HEK293 (cell line): ENCODE measurements around the gene CORO7.
A peak's percentile ranks its signal among the peaks of the same experiment; 100 is the strongest.

Experiments used
- CTCF ChIA-PET: fragments of 350-600 bp; formaldehyde crosslinking; extraction: SDS; loops from one replicate; lab custom pipeline; 2021; ENCODE audit warnings: antibody characterized with exemption; lab: Yijun Ruan, JAX
- POLR2A ChIA-PET: fragments of 300-600 bp; formaldehyde crosslinking; extraction: SDS; loops from one replicate; lab custom pipeline; 2020; ENCODE audit warnings: antibody characterized with exemption, inconsistent platforms; lab: Yijun Ruan, JAX
- H3K27ac ChIP-seq: fragments of 200-500 bp; sonication (Bioruptor generic); 2 replicates; pipeline ENCODE4 v1.5.1; 2014; ENCODE audit warnings: low read depth, low read length, control low read depth, inconsistent platforms; ENCODE audit errors: extremely low read depth
- H3K36me3 ChIP-seq, 2 experiments: fragments of 200-500 bp in 1 of 2; sonication (Bioruptor generic) in 1 of 2; 1 replicate in 1 of 2; 2 replicates in 1 of 2; pipeline ENCODE4 v1.5.1; 2014 to 2017; ENCODE audit warnings: inconsistent platforms in 2 of 2, low read length in 2 of 2; ENCODE audit not compliant: control insufficient read depth in 2 of 2, insufficient read depth in 1 of 2
- H3K4me1 ChIP-seq: fragments of 200-500 bp; sonication (Bioruptor generic); 2 replicates; pipeline ENCODE4 v1.5.1; 2014; ENCODE audit warnings: mild to moderate bottlenecking, low read length, inconsistent platforms; ENCODE audit not compliant: control insufficient read depth, insufficient read depth
- H3K4me3 ChIP-seq: 2 replicates; pipeline ENCODE4 v1.5.1; 2011; ENCODE audit warnings: low read depth, mild to moderate bottlenecking, control low read depth, low read length, moderate library complexity
- H3K9me3 ChIP-seq: fragments of 200-500 bp; sonication (Bioruptor generic); 2 replicates; pipeline ENCODE4 v1.5.1; 2014; ENCODE audit warnings: low read depth, low read length, inconsistent platforms; ENCODE audit not compliant: control insufficient read depth, insufficient read depth
- HOXC10 ChIP-seq: sonication (generic); formaldehyde crosslinking; IDR thresholded peaks from 2 replicates; pipeline ENCODE4 v1.8.1; 2023; ENCODE audit warnings: mild to moderate bottlenecking, missing genetic modification reagents
- MEIS1 ChIP-seq: sonication (generic); formaldehyde crosslinking; IDR thresholded peaks from 2 replicates; pipeline ENCODE4 v1.8.1; 2022; ENCODE audit warnings: missing genetic modification reagents, mild to moderate bottlenecking, borderline replicate concordance
- MZF1 ChIP-seq: fragments of 450-650 bp; formaldehyde crosslinking; IDR thresholded peaks from 2 replicates; pipeline ENCODE4 v1.5.1; 2017; ENCODE audit warnings: missing biosample characterization, missing genetic modification characterization, borderline replicate concordance
- ZBTB1 ChIP-seq: fragments of 450-650 bp; formaldehyde crosslinking; IDR thresholded peaks from 2 replicates; pipeline ENCODE4 v1.5.1; 2016; ENCODE audit warnings: missing biosample characterization, missing genetic modification characterization
- ZIC2 ChIP-seq: fragments of 450-650 bp; formaldehyde crosslinking; IDR thresholded peaks from 2 replicates; pipeline ENCODE4 v1.5.1; 2016; ENCODE audit warnings: missing biosample characterization, missing genetic modification characterization
- ZNF140 ChIP-seq: fragments of 450-650 bp; formaldehyde crosslinking; IDR thresholded peaks from 2 replicates; pipeline ENCODE4 v1.5.1; 2016; ENCODE audit warnings: missing biosample characterization, missing genetic modification characterization
- ZNF24 ChIP-seq: fragments of 450-650 bp; formaldehyde crosslinking; IDR thresholded peaks from 2 replicates; pipeline ENCODE4 v1.5.1; 2016; ENCODE audit warnings: missing biosample characterization, missing genetic modification characterization
- ZNF248 ChIP-seq: fragments of 450-650 bp; formaldehyde crosslinking; IDR thresholded peaks from 2 replicates; pipeline ENCODE4 v1.5.1; 2017; ENCODE audit warnings: missing biosample characterization, missing genetic modification characterization
- ZNF521 ChIP-seq: fragments of 450-650 bp; formaldehyde crosslinking; IDR thresholded peaks from 2 replicates; pipeline ENCODE4 v1.5.1; 2017; ENCODE audit warnings: missing biosample characterization, mild to moderate bottlenecking, missing genetic modification characterization
- ZNF664 ChIP-seq: fragments of 450-650 bp; formaldehyde crosslinking; IDR thresholded peaks from 2 replicates; pipeline ENCODE4 v1.5.1; 2016; ENCODE audit warnings: missing biosample characterization, missing genetic modification characterization
- ZSCAN30 ChIP-seq: fragments of 450-650 bp; IDR thresholded peaks from 2 replicates; pipeline ENCODE4 v1.5.1; 2018; ENCODE audit warnings: missing biosample characterization, mild to moderate bottlenecking, missing genetic modification characterization, moderate library complexity
- TF ChIP-seq, protein P1 (sequence below): fragments of 450-650 bp; formaldehyde crosslinking; IDR thresholded peaks from 2 replicates; pipeline ENCODE4 v1.5.1; 2016; ENCODE audit warnings: missing biosample characterization, missing genetic modification characterization, borderline replicate concordance
- TF ChIP-seq, protein P2 (sequence below): fragments of 450-650 bp; formaldehyde crosslinking; IDR thresholded peaks from 2 replicates; pipeline ENCODE4 v1.5.1; 2016; ENCODE audit warnings: missing biosample characterization, missing genetic modification characterization
- TF ChIP-seq, protein P3 (sequence below): fragments of 450-650 bp; IDR thresholded peaks from 2 replicates; pipeline ENCODE4 v1.5.1; 2018; ENCODE audit warnings: missing biosample characterization, missing genetic modification characterization
- TF ChIP-seq, protein P4 (sequence below): fragments of 450-650 bp; formaldehyde crosslinking; IDR thresholded peaks from 2 replicates; pipeline ENCODE4 v1.5.1; 2016; ENCODE audit warnings: missing biosample characterization, missing genetic modification characterization

Gene CORO7

DNA sequence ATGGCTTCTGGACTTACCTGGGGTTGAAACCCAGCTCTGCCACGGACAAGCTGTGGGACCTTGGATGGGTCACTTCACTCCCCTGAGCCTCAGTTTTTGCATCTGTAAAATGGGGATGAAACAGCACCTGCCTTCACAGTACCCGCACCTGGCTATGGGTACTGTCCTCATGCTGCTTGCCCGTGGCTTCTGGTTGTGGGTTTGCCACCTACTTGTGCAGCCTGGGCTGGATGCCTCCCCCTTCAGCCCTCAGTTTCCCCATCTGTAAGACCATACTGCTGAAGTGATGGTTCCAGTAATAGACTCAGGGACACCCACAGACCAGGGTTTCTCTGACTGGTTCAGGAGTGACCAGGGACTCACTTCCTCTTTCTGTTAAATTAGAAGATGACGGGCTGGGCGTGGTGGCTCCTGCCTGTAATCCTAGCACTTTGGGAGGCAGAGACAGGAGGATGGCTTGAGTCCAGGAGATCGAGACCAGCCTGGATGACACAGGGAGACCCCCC lies 91.1 kb downstream of the CORO7 start:
- no peak overlapping the region for H3K4me3 ChIP-seq
- TF ChIP-seq ZBTB1 (no peak), ZNF24 (tag by site-specific recombination) (no peak), HOXC10 (CRISPR knock-in tag) (no peak)
- TF ChIP-seq, protein P1, sequence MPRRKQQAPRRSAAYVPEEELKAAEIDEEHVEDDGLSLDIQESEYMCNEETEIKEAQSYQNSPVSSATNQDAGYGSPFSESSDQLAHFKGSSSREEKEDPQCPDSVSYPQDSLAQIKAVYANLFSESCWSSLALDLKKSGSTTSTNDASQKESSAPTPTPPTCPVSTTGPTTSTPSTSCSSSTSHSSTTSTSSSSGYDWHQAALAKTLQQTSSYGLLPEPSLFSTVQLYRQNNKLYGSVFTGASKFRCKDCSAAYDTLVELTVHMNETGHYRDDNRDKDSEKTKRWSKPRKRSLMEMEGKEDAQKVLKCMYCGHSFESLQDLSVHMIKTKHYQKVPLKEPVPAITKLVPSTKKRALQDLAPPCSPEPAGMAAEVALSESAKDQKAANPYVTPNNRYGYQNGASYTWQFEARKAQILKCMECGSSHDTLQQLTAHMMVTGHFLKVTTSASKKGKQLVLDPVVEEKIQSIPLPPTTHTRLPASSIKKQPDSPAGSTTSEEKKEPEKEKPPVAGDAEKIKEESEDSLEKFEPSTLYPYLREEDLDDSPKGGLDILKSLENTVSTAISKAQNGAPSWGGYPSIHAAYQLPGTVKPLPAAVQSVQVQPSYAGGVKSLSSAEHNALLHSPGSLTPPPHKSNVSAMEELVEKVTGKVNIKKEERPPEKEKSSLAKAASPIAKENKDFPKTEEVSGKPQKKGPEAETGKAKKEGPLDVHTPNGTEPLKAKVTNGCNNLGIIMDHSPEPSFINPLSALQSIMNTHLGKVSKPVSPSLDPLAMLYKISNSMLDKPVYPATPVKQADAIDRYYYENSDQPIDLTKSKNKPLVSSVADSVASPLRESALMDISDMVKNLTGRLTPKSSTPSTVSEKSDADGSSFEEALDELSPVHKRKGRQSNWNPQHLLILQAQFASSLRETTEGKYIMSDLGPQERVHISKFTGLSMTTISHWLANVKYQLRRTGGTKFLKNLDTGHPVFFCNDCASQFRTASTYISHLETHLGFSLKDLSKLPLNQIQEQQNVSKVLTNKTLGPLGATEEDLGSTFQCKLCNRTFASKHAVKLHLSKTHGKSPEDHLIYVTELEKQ (tag by site-specific recombination), result no peak
- ChIA-PET POLR2A (no interaction called here), CTCF (interaction anchor here (0.7 to 1.1 kb wide), 3 partner anchors 16 to 250 kb away, joined by 3 read pairs; no protein-coding TSS in a partner anchor)
- no peaks in the 10 kb centered on the region for H3K36me3 ChIP-seq
- no peak overlapping the region for H3K27ac ChIP-seq
- H3K9me3 ChIP-seq, result no peaks in the 10 kb centered on the region
- no peaks in the 10 kb centered on the region for H3K4me1 ChIP-seq

DNA sequence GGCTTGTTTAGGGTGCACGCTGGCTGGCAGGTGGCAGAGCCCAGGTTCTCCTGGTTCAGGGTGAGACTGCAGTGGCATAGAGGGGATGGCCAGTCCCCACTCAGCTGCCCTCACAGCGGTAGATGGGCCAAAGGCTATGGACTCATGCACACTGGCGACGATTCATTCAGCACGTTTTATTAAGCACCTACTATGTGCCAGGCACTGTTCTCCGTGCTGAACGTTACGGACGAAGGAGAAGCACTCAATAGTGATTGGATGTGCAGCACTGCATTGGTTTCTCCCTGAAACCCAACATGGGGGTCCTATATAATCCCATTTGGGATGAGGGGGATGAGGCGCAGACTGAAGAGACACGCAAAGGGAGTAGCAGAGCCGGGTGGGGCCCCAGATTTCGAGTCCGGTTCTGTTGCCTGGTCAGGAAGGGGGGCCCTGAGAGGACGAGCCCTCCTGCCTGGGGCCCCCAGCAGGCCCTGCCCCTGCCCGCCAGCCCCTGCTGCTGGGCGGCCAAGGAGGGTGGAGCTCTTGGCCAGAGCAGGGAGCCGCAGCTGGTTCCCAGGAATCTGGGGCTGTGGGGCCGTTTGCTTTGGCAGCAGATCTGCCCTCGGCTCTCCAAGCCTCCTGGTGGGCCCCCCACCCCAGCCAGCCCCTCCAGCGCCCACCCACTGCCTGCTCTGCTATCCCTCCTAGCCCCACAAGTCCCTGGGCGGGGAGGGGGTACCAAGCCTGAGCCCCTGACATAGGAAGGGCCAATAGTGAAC lies 91.7 kb downstream of the CORO7 start:
- Histone ChIP-seq H3K9me3 (no peaks in the 10 kb centered on the region), H3K4me1 (no peaks in the 10 kb centered on the region), H3K36me3 (no peaks in the 10 kb centered on the region), H3K27ac (no peak overlapping the region), H3K4me3 (no peak overlapping the region)
- ChIA-PET POLR2A (interaction anchor here (0.6 kb wide), 1 partner anchor 473 kb away, joined by 3 read pairs; no protein-coding TSS in a partner anchor), CTCF (interaction anchor here (0.9 kb wide), 1 partner anchor 70 kb away, joined by 3 read pairs; no protein-coding TSS in a partner anchor)
- TF ChIP-seq ZSCAN30 (tag by site-specific recombination) (no peak), MZF1 (tag by site-specific recombination) (no peak), ZNF248 (no peak), ZNF521 (tag by site-specific recombination) (no peak), ZIC2 (tag by site-specific recombination) (0 out of 2 replicates have a peak, but pooled peaks have one; percentile 16), ZNF664 (tag by site-specific recombination) (peak; percentile 91), ZNF140 (tag by site-specific recombination) (no peak), MEIS1 (CRISPR knock-in tag) (no peak)
- TF ChIP-seq, protein P2, sequence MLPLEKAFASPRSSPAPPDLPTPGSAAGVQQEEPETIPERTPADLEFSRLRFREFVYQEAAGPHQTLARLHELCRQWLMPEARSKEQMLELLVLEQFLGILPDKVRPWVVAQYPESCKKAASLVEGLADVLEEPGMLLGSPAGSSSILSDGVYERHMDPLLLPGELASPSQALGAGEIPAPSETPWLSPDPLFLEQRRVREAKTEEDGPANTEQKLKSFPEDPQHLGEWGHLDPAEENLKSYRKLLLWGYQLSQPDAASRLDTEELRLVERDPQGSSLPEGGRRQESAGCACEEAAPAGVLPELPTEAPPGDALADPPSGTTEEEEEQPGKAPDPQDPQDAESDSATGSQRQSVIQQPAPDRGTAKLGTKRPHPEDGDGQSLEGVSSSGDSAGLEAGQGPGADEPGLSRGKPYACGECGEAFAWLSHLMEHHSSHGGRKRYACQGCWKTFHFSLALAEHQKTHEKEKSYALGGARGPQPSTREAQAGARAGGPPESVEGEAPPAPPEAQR (tag by site-specific recombination), result no peak
- TF ChIP-seq, protein P3, sequence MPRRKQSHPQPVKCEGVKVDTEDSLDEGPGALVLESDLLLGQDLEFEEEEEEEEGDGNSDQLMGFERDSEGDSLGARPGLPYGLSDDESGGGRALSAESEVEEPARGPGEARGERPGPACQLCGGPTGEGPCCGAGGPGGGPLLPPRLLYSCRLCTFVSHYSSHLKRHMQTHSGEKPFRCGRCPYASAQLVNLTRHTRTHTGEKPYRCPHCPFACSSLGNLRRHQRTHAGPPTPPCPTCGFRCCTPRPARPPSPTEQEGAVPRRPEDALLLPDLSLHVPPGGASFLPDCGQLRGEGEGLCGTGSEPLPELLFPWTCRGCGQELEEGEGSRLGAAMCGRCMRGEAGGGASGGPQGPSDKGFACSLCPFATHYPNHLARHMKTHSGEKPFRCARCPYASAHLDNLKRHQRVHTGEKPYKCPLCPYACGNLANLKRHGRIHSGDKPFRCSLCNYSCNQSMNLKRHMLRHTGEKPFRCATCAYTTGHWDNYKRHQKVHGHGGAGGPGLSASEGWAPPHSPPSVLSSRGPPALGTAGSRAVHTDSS (tag by site-specific recombination), result no peak
- TF ChIP-seq, protein P4, sequence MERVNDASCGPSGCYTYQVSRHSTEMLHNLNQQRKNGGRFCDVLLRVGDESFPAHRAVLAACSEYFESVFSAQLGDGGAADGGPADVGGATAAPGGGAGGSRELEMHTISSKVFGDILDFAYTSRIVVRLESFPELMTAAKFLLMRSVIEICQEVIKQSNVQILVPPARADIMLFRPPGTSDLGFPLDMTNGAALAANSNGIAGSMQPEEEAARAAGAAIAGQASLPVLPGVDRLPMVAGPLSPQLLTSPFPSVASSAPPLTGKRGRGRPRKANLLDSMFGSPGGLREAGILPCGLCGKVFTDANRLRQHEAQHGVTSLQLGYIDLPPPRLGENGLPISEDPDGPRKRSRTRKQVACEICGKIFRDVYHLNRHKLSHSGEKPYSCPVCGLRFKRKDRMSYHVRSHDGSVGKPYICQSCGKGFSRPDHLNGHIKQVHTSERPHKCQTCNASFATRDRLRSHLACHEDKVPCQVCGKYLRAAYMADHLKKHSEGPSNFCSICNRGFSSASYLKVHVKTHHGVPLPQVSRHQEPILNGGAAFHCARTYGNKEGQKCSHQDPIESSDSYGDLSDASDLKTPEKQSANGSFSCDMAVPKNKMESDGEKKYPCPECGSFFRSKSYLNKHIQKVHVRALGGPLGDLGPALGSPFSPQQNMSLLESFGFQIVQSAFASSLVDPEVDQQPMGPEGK (tag by site-specific recombination), result no peak
